Upper lobe of right lung (tissue), 1 donor: ENCODE measurements around the gene OR4F29. TPM values are rescaled to one million over a fixed set of nuclear protein-coding genes. Genes with fewer than 3 reads are reported as not detected.
"Not testable (repeated sequence)": the region's sequence is repeated elsewhere in the genome, so short reads cannot be mapped to it uniquely, and the experiment has no call there.

Experiments
- ATAC-seq: fragments of 200-7000 bp; cut with Tn5 transposase; one replicate; pipeline ENCODE4 v1.9.1; 2020; ENCODE audit warnings: mild to moderate bottlenecking, moderate library complexity
- DNase-seq: peaks from one replicate; pipeline ENCODE4 v3.0.0-alpha.2; 2020
- H3K27ac ChIP-seq: fragments of 200-600 bp; one replicate; pipeline ENCODE4 v1.8.0; 2022
- H3K27me3 ChIP-seq: fragments of 200-600 bp; one replicate; pipeline ENCODE4 v1.8.0; 2022; ENCODE audit warnings: mild to moderate bottlenecking
- H3K36me3 ChIP-seq: fragments of 200-600 bp; one replicate; pipeline ENCODE4 v1.8.0; 2022
- H3K4me1 ChIP-seq: fragments of 200-600 bp; one replicate; pipeline ENCODE4 v1.8.0; 2022
- H3K4me3 ChIP-seq: fragments of 200-600 bp; one replicate; pipeline ENCODE4 v1.8.0; 2022; ENCODE audit warnings: mild to moderate bottlenecking
- H3K9me3 ChIP-seq: fragments of 200-600 bp; one replicate; pipeline ENCODE4 v1.8.0; 2022
- intact Hi-C: fragments of 100-400 bp; cut with DNase I; formaldehyde crosslinking; loops from one replicate; pipeline ENCODE4 v1.11.0; 2022
- long read RNA-seq: library from polyadenylated mRNA; unstranded; transcript quantifications from one replicate; pipeline ENCODE4 v2.0.0, GENCODE V29; 2021
- total RNA-seq: library from RNA; stranded (reverse); fragmentation: NEBNext Ultra II Directional; extraction: Animal tissue kit (Norgen Biotek cat#: 25700); gene quantifications from one replicate; pipeline ENCODE4 v1.2.1, GENCODE V29; 2021
- donor health status: DM: no; HTN: yes; CAD: no; lungs with severe emphysema.

The OR4F29 gene, protein sequence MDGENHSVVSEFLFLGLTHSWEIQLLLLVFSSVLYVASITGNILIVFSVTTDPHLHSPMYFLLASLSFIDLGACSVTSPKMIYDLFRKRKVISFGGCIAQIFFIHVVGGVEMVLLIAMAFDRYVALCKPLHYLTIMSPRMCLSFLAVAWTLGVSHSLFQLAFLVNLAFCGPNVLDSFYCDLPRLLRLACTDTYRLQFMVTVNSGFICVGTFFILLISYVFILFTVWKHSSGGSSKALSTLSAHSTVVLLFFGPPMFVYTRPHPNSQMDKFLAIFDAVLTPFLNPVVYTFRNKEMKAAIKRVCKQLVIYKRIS
- not detected for total RNA-seq
- long read RNA-seq, result 0 reads

- not testable (repeated sequence) for DNase-seq, H3K9me3 ChIP-seq
Measured at GRCh38 chr1:451578-451977, at the start of gene OR4F29. OR4F29 (minus strand) TSS chr1:451678; CDS start chr1:451678, 0 bp downstream.

More at GRCh38 chr1:451578-451977, at the start of gene OR4F29:
- H3K4me1 ChIP-seq, H3K36me3 ChIP-seq, H3K4me3 ChIP-seq, H3K27ac ChIP-seq, ATAC-seq, intact Hi-C loops, H3K27me3 ChIP-seq: not testable (repeated sequence)

Other genes with a start within 250 kb of the OR4F29 start
- not detected for gene OR4F16, start 235.0 kb upstream of the OR4F29 start, total RNA-seq